MM.1S (cell line): Measurements from ENCODE around the gene ARHGEF26.

Experiments
- CTCF ChIP-seq: fragments of 300-600 bp; sonication (generic); IDR thresholded peaks from 2 replicates; pipeline ENCODE4 v1.5.1; 2016; ENCODE audit warnings: antibody characterized with exemption, low read length, mixed read lengths
- EZH2phosphoT487 ChIP-seq: fragments of 300-600 bp; sonication (generic); IDR thresholded peaks from 2 replicates; pipeline ENCODE4 v1.6.1; 2018; ENCODE audit warnings: antibody characterized with exemption, low read length

- no peak for TF ChIP-seq CTCF
- TF ChIP-seq EZH2phosphoT487, result no peak
Measured at GRCh38 chr3:154151969-154152368, 30.8 kb downstream of the ARHGEF26 start.
